Endothelial cell of umbilical vein (primary cell): Measurements from ENCODE around the gene BLZF1. TPM values are rescaled to one million over a fixed set of nuclear protein-coding genes. Genes with fewer than 3 reads are reported as not detected.

Experiments
- BruUV-seq: library from RNA; stranded (reverse); fragments of 400-500 nt; replicated peaks from 2 replicates; lab custom pipeline; 2021; lab: Mats Ljungman, UMichigan
- CTCF ChIA-PET: fragments of 300-600, 350-600 bp; sonication (Branson Sonifier 250); formaldehyde crosslinking; loops from one replicate; lab custom pipeline; 2021; ENCODE audit warnings: antibody characterized with exemption, inconsistent platforms; lab: Charles Lee
- POLR2A ChIA-PET: fragments of 300-600, 350-600 bp; sonication (Branson Sonifier 250); formaldehyde crosslinking; loops from one replicate; lab custom pipeline; 2021; ENCODE audit warnings: antibody characterized with exemption, inconsistent platforms; lab: Charles Lee
- DNase-seq: peaks from one replicate; pipeline ENCODE4 v3.0.0-alpha.2; 2011; ENCODE audit warnings: low read depth, low spot score
- FAIRE-seq: peaks from 2 replicates; lab custom pipeline; 2011; peaks lifted over from hg19 to GRCh38; lab: Jason Lieb, UNC
- H2AFZ ChIP-seq: 2 replicates; pipeline ENCODE4 v1.6.0; 2012; ENCODE audit warnings: low read depth, low read length, control low read depth, inconsistent platforms
- H3K27ac ChIP-seq: 2 replicates; pipeline ENCODE4 v1.5.1; 2011; ENCODE audit warnings: low read depth, mild to moderate bottlenecking, control low read depth, low read length, moderate library complexity; ENCODE audit not compliant: insufficient read depth
- H3K27me3 ChIP-seq, 2 experiments: 2 replicates each; pipeline versions ENCODE4 v1.6.0 to v1.6.1; 2011; ENCODE audit warnings: low read length in 2 of 2, mixed read lengths in 1 of 2; ENCODE audit not compliant: control insufficient read depth in 2 of 2, insufficient read depth in 2 of 2
- H3K36me3 ChIP-seq, 2 experiments: 2 replicates in 1 of 2; 3 replicates in 1 of 2; pipeline ENCODE4 v1.5.1; 2011; ENCODE audit warnings: low read length in 2 of 2, mild to moderate bottlenecking in 1 of 2, moderate library complexity in 1 of 2; ENCODE audit not compliant: control insufficient read depth in 2 of 2, insufficient read depth in 2 of 2; ENCODE audit errors: extremely low read depth in 1 of 2
- H3K4me1 ChIP-seq: 3 replicates; pipeline ENCODE4 v1.5.1; 2011; ENCODE audit warnings: mild to moderate bottlenecking, low read length; ENCODE audit not compliant: control insufficient read depth, insufficient read depth; ENCODE audit errors: extremely low read depth
- H3K4me2 ChIP-seq: 2 replicates; pipeline ENCODE4 v1.6.1; 2011; ENCODE audit warnings: low read length, control low read depth, mixed read lengths; ENCODE audit not compliant: insufficient read depth
- H3K4me3 ChIP-seq, 3 experiments: fragments of 200-600 bp in 1 of 3; sonication (generic), shearing (Covaris generic) in 1 of 3; replicated peaks in 1 of 3; 2 replicates each; pipeline ENCODE4 v1.5.1; 2011 to 2016; ENCODE audit warnings: control low read depth in 3 of 3, low read length in 3 of 3, mild to moderate bottlenecking in 2 of 3, inconsistent platforms in 1 of 3, low read depth in 1 of 3, moderate library complexity in 1 of 3; ENCODE audit not compliant: insufficient read depth in 1 of 3
- H3K79me2 ChIP-seq: 2 replicates; pipeline ENCODE4 v1.6.0; 2012; ENCODE audit warnings: low read length, inconsistent platforms; ENCODE audit not compliant: control insufficient read depth, insufficient read depth
- H3K9ac ChIP-seq: replicated peaks from 2 replicates; pipeline ENCODE3; 2011; ENCODE audit warnings: low read length, control low read depth; ENCODE audit not compliant: insufficient read depth; ENCODE audit errors: extremely low read depth
- H3K9me1 ChIP-seq: replicated peaks from 3 replicates; pipeline ENCODE4 v1.6.0; 2011; ENCODE audit warnings: mild to moderate bottlenecking, low read length; ENCODE audit not compliant: control insufficient read depth, insufficient read depth; ENCODE audit errors: extremely low read depth
- H3K9me3 ChIP-seq: replicated peaks from 2 replicates; pipeline ENCODE4 v1.5.1; 2012; ENCODE audit warnings: low read length, inconsistent platforms; ENCODE audit not compliant: control insufficient read depth, insufficient read depth
- H4K20me1 ChIP-seq: replicated peaks from 2 replicates; pipeline ENCODE3; 2011; ENCODE audit warnings: mild to moderate bottlenecking, low read length; ENCODE audit not compliant: control insufficient read depth, insufficient read depth; ENCODE audit errors: extremely low read depth
- CTCF ChIP-seq, 2 donors: IDR thresholded peaks; 1 replicate in 1 of 2; 2 replicates in 1 of 2; pipeline ENCODE4 v1.5.1; 2011; ENCODE audit warnings: low read length in 2 of 2, mild to moderate bottlenecking in 2 of 2, moderate library complexity in 2 of 2, control low read depth in 1 of 2, inconsistent platforms in 1 of 2, low read depth in 1 of 2; ENCODE audit not compliant: insufficient read depth in 1 of 2; ENCODE audit errors: extremely low read depth in 1 of 2
- EZH2 ChIP-seq: IDR thresholded peaks from 2 replicates; pipeline ENCODE4 v1.6.1; 2012; ENCODE audit warnings: borderline replicate concordance, low read depth, mild to moderate bottlenecking, moderate library complexity, low read length, inconsistent platforms; ENCODE audit not compliant: severe bottlenecking
- FOS ChIP-seq: IDR thresholded peaks from 2 replicates; pipeline ENCODE4 v1.6.1; 2011; ENCODE audit warnings: mild to moderate bottlenecking, low read length, moderate library complexity, borderline replicate concordance; ENCODE audit not compliant: insufficient read depth
- GATA2 ChIP-seq: IDR thresholded peaks from 2 replicates; pipeline ENCODE4 v1.7.0; 2011; ENCODE audit warnings: low read depth, mild to moderate bottlenecking, moderate library complexity, mixed read lengths, low read length; ENCODE audit not compliant: insufficient read length, insufficient read depth
- JUN ChIP-seq: IDR thresholded peaks from 2 replicates; pipeline ENCODE4 v1.6.1; 2011; ENCODE audit warnings: borderline replicate concordance, low read depth; ENCODE audit not compliant: insufficient read length, insufficient read depth
- MAX ChIP-seq: IDR thresholded peaks from 2 replicates; pipeline ENCODE4 v1.6.1; 2011; ENCODE audit not compliant: insufficient read depth, insufficient read length
- MYC ChIP-seq: IDR thresholded peaks from one replicate; pipeline ENCODE4 v1.6.1; 2011; ENCODE audit warnings: mild to moderate bottlenecking, low read depth, low read length
- POLR2A ChIP-seq: IDR thresholded peaks from 2 replicates; pipeline ENCODE4 v1.6.1; 2012; ENCODE audit warnings: low read depth, mild to moderate bottlenecking, control low read depth, low read length
- POLR2AphosphoS5 ChIP-seq: IDR thresholded peaks from 2 replicates; pipeline ENCODE4 v1.6.1; 2012; ENCODE audit warnings: low read depth, mild to moderate bottlenecking, control low read depth, low read length, moderate library complexity; ENCODE audit not compliant: insufficient read depth
- dilution Hi-C: fragments of 300-500 bp; cut with MboI; formaldehyde crosslinking; loops from one replicate; pipeline ENCODE4 v1.15.0; 2019; ENCODE audit warnings: low sequenced_read_pairs; ENCODE audit not compliant: extremely low pct_ligation_motif_present
- intact Hi-C: fragments of 100-400 bp; cut with micrococcal nuclease; formaldehyde crosslinking; loops from one replicate; pipeline ENCODE4 v1.10.0; 2022
- polyA plus RNA-seq, 4 experiments: library from polyadenylated mRNA; depleted of rRNA in 3 of 4; stranded (reverse) in 3 of 4; unstranded in 1 of 4; fragments of >200 nt; gene quantifications; 2 replicates each; pipeline versions ENCODE4 v1.2.1 to v1.2.3, GENCODE V29; 2011 to 2012; ENCODE audit warnings: missing spikeins in 1 of 4
- total RNA-seq: library from RNA; stranded (reverse); gene quantifications from 2 replicates; pipeline ENCODE4 v1.2.3, GENCODE V29; 2021

BLZF1 gene
- total and polyA plus RNA-seq, 2 donors (not counting 3 experiments of a cell fraction or from before 2014, with no cell fraction given) = 4.4 to 19.7 TPM

- dilution Hi-C loops = no loop called here
- intact Hi-C loops = loop anchor here (1.0 to 5.0 kb wide), 6 partner anchors 198 to 1006 kb away; no protein-coding TSS in a partner anchor
- Histone ChIP-seq H3K79me2 (peaks cover 1% of the 10 kb centered on the region), H3K36me3 (no peaks in the 10 kb centered on the region), H3K4me2 (no peak overlapping the region), H3K9me1 (no peaks in the 10 kb centered on the region), H3K9me3 (no peaks in the 10 kb centered on the region), H3K27ac (no peak overlapping the region), H3K9ac (no peak overlapping the region), H4K20me1 (no peaks in the 10 kb centered on the region), H3K27me3 (no peaks in the 10 kb centered on the region), H3K4me3 (no peak overlapping the region), H3K4me1 (no peaks in the 10 kb centered on the region), H2AFZ (no peak overlapping the region)
- TF ChIP-seq MYC (no peak), GATA2 (no peak), JUN (no peak), POLR2AphosphoS5 (no peak), MAX (no peak), EZH2 (no peak), CTCF (IDR thresholded peaks at IDR 0.05; ENCODE audit: extremely low read depth in 1 of 2, insufficient read depth in 1 of 2, low read depth in 1 of 2, low read length in 2 of 2) (no peak), FOS (no peak), POLR2A (no peak)
- DNase-seq (no peak), FAIRE-seq (no peak)
- BruUV-seq = no TSS peak
- POLR2A ChIA-PET = interaction anchor here (0.6 to 0.8 kb wide), 3 partner anchors 14 to 710 kb away, joined by 3 to 10 read pairs (median 10); no protein-coding TSS in a partner anchor
- CTCF ChIA-PET = interaction anchor here (0.6 to 8.7 kb wide), 112 partner anchors 8 to 1005 kb away, joined by 3 to 282 read pairs (median 4); partner anchors contain the start of genes ATP1B1, BLZF1, CCDC181 and DPT
Measured at GRCh38 chr1:169347688-169348382, 20.2 kb upstream of the BLZF1 start.
